GM06990 (cell line): ENCODE measurements around the gene TBC1D5.
"Not testable (repeated sequence)": the region's sequence is repeated elsewhere in the genome, so short reads cannot be mapped to it uniquely, and the experiment has no call there.

Experiments used
- DNase-seq: peaks from one replicate; pipeline ENCODE4 v3.0.0-alpha.2; 2011; ENCODE audit not compliant: insufficient read length; ENCODE audit errors: extremely low read depth
- H3K27me3 ChIP-seq: replicated peaks from 2 replicates; pipeline ENCODE4 v1.6.0; 2011; ENCODE audit warnings: low read length; ENCODE audit not compliant: control insufficient read depth, insufficient read depth
- H3K36me3 ChIP-seq: 2 replicates; pipeline ENCODE4 v1.5.1; 2011; ENCODE audit warnings: low read length; ENCODE audit not compliant: control insufficient read depth, insufficient read depth
- H3K4me3 ChIP-seq: replicated peaks from 2 replicates; pipeline ENCODE4 v1.5.1; 2011; ENCODE audit warnings: low read depth, mild to moderate bottlenecking, control low read depth, low read length
- CTCF ChIP-seq: IDR thresholded peaks from 2 replicates; pipeline ENCODE4 v1.5.1; 2011; ENCODE audit warnings: low read length, control low read depth, mild to moderate bottlenecking, inconsistent platforms; ENCODE audit not compliant: insufficient read depth, poor library complexity, severe bottlenecking

Gene TBC1D5

GRCh38 chr3:17546500-17547255, 195.8 kb downstream of the TBC1D5 start:
- no peak for TF ChIP-seq CTCF
- DNase-seq, result no peak
- no peaks in the 10 kb centered on the region; the same call in 1 of the 2 replicates for H3K36me3 ChIP-seq

GRCh38 chr3:17544632-17545031, 197.8 kb downstream of the TBC1D5 start:
- Histone ChIP-seq H3K27me3 (no peaks in the 10 kb centered on the region), H3K36me3 (no peaks in the 10 kb centered on the region; the same call in 1 of the 2 replicates), H3K4me3 (no peak overlapping the region)
- no peak for DNase-seq
- TF ChIP-seq CTCF, result peak; percentile 12

More at GRCh38 chr3:17546500-17547255, 195.8 kb downstream of the TBC1D5 start:
- Histone ChIP-seq H3K27me3 (no peaks in the 10 kb centered on the region), H3K4me3 (no peak overlapping the region)

DNA sequence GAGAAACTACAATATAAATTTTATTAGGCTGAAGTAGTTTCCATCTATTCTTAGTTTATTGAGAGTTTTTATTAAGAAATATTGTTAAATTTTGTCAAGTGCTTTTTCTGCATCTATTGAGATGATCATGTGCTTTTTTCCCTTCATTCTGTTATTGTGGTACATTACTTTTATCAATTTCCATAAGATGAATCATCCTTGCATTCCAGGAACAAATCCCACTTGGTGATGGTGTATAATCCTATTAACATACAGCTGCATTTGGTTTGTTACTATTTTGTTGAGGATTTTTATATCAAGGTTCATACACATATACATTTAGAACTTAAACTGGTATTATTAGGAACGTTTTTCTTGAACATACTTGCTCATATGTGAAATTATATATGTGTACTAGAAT, 199.8 kb downstream of the TBC1D5 start:
- DNase-seq, result no peak
- no peak overlapping the region for H3K4me3 ChIP-seq
- H3K36me3 ChIP-seq, result no peaks in the 10 kb centered on the region; the same call in 1 of the 2 replicates
- H3K27me3 ChIP-seq, result no peaks in the 10 kb centered on the region
- no peak for TF ChIP-seq CTCF

GRCh38 chr3:17539436-17539835, 203.0 kb downstream of the TBC1D5 start:
- no peak overlapping the region for H3K4me3 ChIP-seq
- no peak for DNase-seq
- H3K36me3 ChIP-seq, result no peaks in the 10 kb centered on the region; the same call in 1 of the 2 replicates
- no peaks in the 10 kb centered on the region for H3K27me3 ChIP-seq
- TF ChIP-seq CTCF, result no peak

DNA sequence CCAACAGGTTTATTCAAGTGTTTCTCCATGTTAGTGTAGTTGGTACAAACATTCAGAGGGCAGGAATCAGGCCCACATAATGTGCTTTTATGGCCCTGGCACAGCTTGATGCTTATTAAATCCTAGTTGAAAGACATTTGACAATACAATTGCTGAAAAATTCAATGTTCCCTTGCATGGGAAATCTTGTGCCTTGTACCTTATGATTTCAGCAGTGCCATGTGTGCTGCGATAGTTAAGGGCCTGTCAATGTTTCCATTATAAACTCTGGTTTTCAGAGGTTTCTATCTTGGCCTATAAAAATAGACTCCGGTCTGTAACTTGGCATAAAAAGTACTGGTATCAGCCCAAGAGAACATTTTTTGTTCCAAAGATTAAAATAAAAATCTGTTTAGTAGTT, 207.2 kb downstream of the TBC1D5 start:
- TF ChIP-seq CTCF, result no peak
- Histone ChIP-seq H3K36me3 (no peaks in the 10 kb centered on the region), H3K4me3 (no peak overlapping the region), H3K27me3 (no peaks in the 10 kb centered on the region)
- DNase-seq, result no peak

DNA sequence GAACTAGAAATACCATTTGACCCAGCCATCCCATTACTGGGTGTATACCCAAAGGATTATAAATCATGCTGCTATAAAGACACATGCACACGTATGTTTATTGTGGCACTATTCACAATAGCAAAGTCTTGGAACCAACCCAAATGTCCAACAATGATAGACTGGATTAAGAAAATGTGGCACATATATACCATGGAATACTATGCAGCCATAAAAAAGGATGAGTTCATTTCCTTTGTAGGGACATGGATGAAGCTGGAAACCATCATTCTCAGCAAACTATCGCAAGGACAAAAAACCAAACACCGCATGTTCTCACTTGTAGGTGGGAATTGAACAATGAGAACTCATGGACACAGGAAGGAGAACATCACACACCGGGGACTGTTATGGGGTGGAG, 210.0 kb downstream of the TBC1D5 start:
- DNase-seq, H3K27me3 ChIP-seq, H3K36me3 ChIP-seq, H3K4me3 ChIP-seq: not testable (repeated sequence)
